ENCODE measurements around the gene SDE2. TPM values are rescaled to one million over a fixed set of nuclear protein-coding genes. Genes with fewer than 3 reads are reported as not detected.
A peak's percentile ranks its signal among the peaks of the same experiment; 100 is the strongest.

The SDE2 gene
- total RNA-seq, 1 donor from 2014 or later: 20.0 TPM

- no peaks in the 10 kb centered on the region for H3K27me3 Mint-ChIP-seq (ENCODE audit: unreplicated experiment)
- no peak for TF ChIP-seq CTCF (IDR thresholded peaks at IDR 0.05)
- peak overlapping the region; percentile 100 for H3K4me3 Mint-ChIP-seq (ENCODE audit: unreplicated experiment)
- peaks cover 38% of the 10 kb centered on the region for H3K4me1 Mint-ChIP-seq (ENCODE audit: unreplicated experiment)
- no peak for DNase-seq (ENCODE audit: extremely low spot score, unreplicated experiment)
- peak overlapping the region; percentile 100 for H3K27ac Mint-ChIP-seq (ENCODE audit: unreplicated experiment)
- H3K9me3 Mint-ChIP-seq (ENCODE audit: unreplicated experiment): no peaks in the 10 kb centered on the region
- H3K36me3 Mint-ChIP-seq (ENCODE audit: unreplicated experiment): peaks cover 2% of the 10 kb centered on the region
Measured at GRCh38 chr1:225999912-226000337, 782 bp upstream of the SDE2 start.

- peak overlapping the region; percentile 100 for H3K4me3 Mint-ChIP-seq (ENCODE audit: unreplicated experiment)
- no peaks in the 10 kb centered on the region for H3K27me3 Mint-ChIP-seq (ENCODE audit: unreplicated experiment)
- H3K36me3 Mint-ChIP-seq (ENCODE audit: unreplicated experiment): peaks cover 7% of the 10 kb centered on the region
- DNase-seq (ENCODE audit: extremely low spot score, unreplicated experiment): no peak
- peak overlapping the region; percentile 100 for H3K27ac Mint-ChIP-seq (ENCODE audit: unreplicated experiment)
- no peak for TF ChIP-seq CTCF (IDR thresholded peaks at IDR 0.05)
- peaks cover 38% of the 10 kb centered on the region for H3K4me1 Mint-ChIP-seq (ENCODE audit: unreplicated experiment)
- H3K9me3 Mint-ChIP-seq (ENCODE audit: unreplicated experiment): no peaks in the 10 kb centered on the region
Measured at GRCh38 chr1:225998560-225999226, 450 bp downstream of the SDE2 start.

GRCh38 chr1:225996946-225997545 lies 2.1 kb downstream of the SDE2 start:
- Mint-ChIP-seq H3K36me3 (ENCODE audit: unreplicated experiment) (peaks cover 13% of the 10 kb centered on the region), H3K4me3 (ENCODE audit: unreplicated experiment) (peak overlapping the region; percentile 31), H3K27me3 (ENCODE audit: unreplicated experiment) (no peaks in the 10 kb centered on the region), H3K27ac (ENCODE audit: unreplicated experiment) (no peak overlapping the region), H3K4me1 (ENCODE audit: unreplicated experiment) (peaks cover 31% of the 10 kb centered on the region), H3K9me3 (ENCODE audit: unreplicated experiment) (no peaks in the 10 kb centered on the region)
- TF ChIP-seq CTCF (IDR thresholded peaks at IDR 0.05): no peak
- no peak for DNase-seq (ENCODE audit: extremely low spot score, unreplicated experiment)

GRCh38 chr1:225995919-225996864 lies 3.0 kb downstream of the SDE2 start:
- DNase-seq (ENCODE audit: extremely low spot score, unreplicated experiment): no peak
- Mint-ChIP-seq H3K4me1 (ENCODE audit: unreplicated experiment) (peaks cover 31% of the 10 kb centered on the region), H3K4me3 (ENCODE audit: unreplicated experiment) (peak overlapping the region; percentile 16), H3K9me3 (ENCODE audit: unreplicated experiment) (no peaks in the 10 kb centered on the region), H3K27me3 (ENCODE audit: unreplicated experiment) (no peaks in the 10 kb centered on the region), H3K36me3 (ENCODE audit: unreplicated experiment) (peaks cover 22% of the 10 kb centered on the region), H3K27ac (ENCODE audit: unreplicated experiment) (peak overlapping the region; percentile 36)
- TF ChIP-seq CTCF (IDR thresholded peaks at IDR 0.05): no peak

Data from osteocyte (in vitro differentiated cells).